Kidney epithelial cell (primary cell): ENCODE results near the gene FEM1A. TPM values are rescaled to one million over a fixed set of nuclear protein-coding genes. Genes with fewer than 3 reads are reported as not detected.

Experiments used
- DNase-seq: peaks from one replicate; pipeline ENCODE4 v3.0.0-alpha.2; 2010; ENCODE audit warnings: low read depth
- H3K27me3 ChIP-seq: 2 replicates; pipeline ENCODE4 v1.6.0; 2011; ENCODE audit warnings: low read length; ENCODE audit not compliant: control insufficient read depth, insufficient read depth
- H3K36me3 ChIP-seq: 2 replicates; pipeline ENCODE4 v1.5.1; 2011; ENCODE audit warnings: low read length; ENCODE audit not compliant: control insufficient read depth, insufficient read depth
- H3K4me3 ChIP-seq: 2 replicates; pipeline ENCODE4 v1.5.1; 2011; ENCODE audit warnings: low read depth, mild to moderate bottlenecking, control low read depth, low read length
- CTCF ChIP-seq: IDR thresholded peaks from 2 replicates; pipeline ENCODE4 v1.5.1; 2011; ENCODE audit warnings: mild to moderate bottlenecking, moderate library complexity, low read length, control low read depth, inconsistent platforms; ENCODE audit not compliant: insufficient read depth, poor library complexity, severe bottlenecking
- total RNA-seq: library from RNA; depleted of rRNA; stranded (reverse); fragments of >200 nt; gene quantifications from 2 replicates; pipeline ENCODE4 v1.2.3, GENCODE V29; 2015

Gene FEM1A
- total RNA-seq, 1 donor from 2014 or later: 21.0 TPM

- H3K4me3 ChIP-seq: no peak overlapping the region
Measured at GRCh38 chr19:4758659-4759058, 32.9 kb upstream of the FEM1A start.

GRCh38 chr19:4759388-4760284, 31.9 kb upstream of the FEM1A start:
- no peak for TF ChIP-seq CTCF
- peak; percentile 72 for DNase-seq
- Histone ChIP-seq H3K36me3 (no peaks in the 10 kb centered on the region), H3K4me3 (peak overlapping the region; percentile 31), H3K27me3 (peaks cover 19% of the 10 kb centered on the region)

More at GRCh38 chr19:4758659-4759058, 32.9 kb upstream of the FEM1A start:
- Histone ChIP-seq H3K27me3 (peaks cover 15% of the 10 kb centered on the region), H3K36me3 (no peaks in the 10 kb centered on the region)
- no peak for TF ChIP-seq CTCF
- no peak for DNase-seq

- no peak for DNase-seq
- Histone ChIP-seq H3K27me3 (peaks cover 19% of the 10 kb centered on the region), H3K36me3 (no peaks in the 10 kb centered on the region), H3K4me3 (peak overlapping the region; percentile 31)
- TF ChIP-seq CTCF: no peak
Measured at GRCh38 chr19:4760285-4760650, 31.3 kb upstream of the FEM1A start.

GRCh38 chr19:4763021-4763420, 28.5 kb upstream of the FEM1A start:
- DNase-seq: no peak
- Histone ChIP-seq H3K27me3 (peaks cover 19% of the 10 kb centered on the region), H3K4me3 (no peak overlapping the region), H3K36me3 (no peaks in the 10 kb centered on the region)
- TF ChIP-seq CTCF: no peak

- Histone ChIP-seq H3K27me3 (peaks cover 16% of the 10 kb centered on the region), H3K4me3 (no peak overlapping the region), H3K36me3 (no peaks in the 10 kb centered on the region)
- TF ChIP-seq CTCF: no peak
- no peak for DNase-seq
Measured at GRCh38 chr19:4764393-4764660, 27.2 kb upstream of the FEM1A start.
